ENCODE measurements around the gene CCDC90B.
"Not testable (repeated sequence)": the region's sequence is repeated elsewhere in the genome, so short reads cannot be mapped to it uniquely, and the experiment has no call there.

The CCDC90B gene, protein sequence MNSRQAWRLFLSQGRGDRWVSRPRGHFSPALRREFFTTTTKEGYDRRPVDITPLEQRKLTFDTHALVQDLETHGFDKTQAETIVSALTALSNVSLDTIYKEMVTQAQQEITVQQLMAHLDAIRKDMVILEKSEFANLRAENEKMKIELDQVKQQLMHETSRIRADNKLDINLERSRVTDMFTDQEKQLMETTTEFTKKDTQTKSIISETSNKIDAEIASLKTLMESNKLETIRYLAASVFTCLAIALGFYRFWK
- total RNA-seq, result 21.5 to 46.8 (median 30.7) reads per million in 17 experiments

DNA sequence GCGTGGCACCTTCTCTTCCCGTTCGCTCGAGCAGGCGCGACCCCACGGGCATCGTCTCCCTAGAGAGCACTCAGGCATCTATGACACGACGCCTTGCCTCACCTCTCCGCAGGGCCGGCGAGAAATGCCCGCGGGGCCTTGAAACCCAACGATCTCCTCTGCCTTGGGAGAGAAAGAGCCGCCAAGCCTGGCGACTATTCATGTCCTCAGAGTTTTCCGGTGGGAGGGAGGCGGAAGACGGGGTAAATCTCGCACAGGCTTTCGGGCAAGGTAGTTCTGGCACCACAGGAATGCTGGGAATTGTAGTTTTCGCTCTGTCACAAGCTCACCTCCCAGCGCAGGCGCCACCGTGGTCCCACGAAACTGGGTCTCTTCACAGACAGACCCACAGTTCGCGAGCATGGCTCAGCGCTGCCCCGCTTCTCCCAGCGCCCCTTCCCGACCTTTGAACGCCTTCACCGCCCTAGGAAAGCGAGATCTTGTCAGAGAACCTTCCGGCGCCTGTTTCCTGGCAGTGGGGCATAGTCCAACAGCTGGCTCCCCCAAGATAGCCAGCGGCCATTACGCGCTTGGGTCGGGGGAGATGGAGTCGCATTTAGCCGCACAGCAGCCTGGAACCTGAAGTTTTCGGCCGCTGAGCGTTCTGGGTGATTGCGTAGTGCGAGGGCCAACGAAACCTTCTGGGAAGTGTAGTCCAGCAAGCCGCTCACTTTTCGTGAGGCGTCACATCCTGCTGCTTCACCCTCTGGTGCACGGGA lies at the start of gene CCDC90B:
CCDC90B (minus strand) TSS at position 597 of the 758 bp plus-strand sequence; CDS start at position 202, 395 bp downstream.
- peak; percentile 96 to 98 (median 98) for DNase-seq

GRCh38 chr11:83335446-83336070 lies 49.4 kb upstream of the CCDC90B start:
- no peak for DNase-seq

- DNase-seq, result no peak
These were observed 44.1 kb upstream of the CCDC90B start for GRCh38 chr11:83330303-83330702.

- DNase-seq, result no peak
These were observed 40.2 kb upstream of the CCDC90B start for GRCh38 chr11:83326326-83326725.

GRCh38 chr11:83319346-83319745 lies 33.2 kb upstream of the CCDC90B start:
- no peak for DNase-seq

GRCh38 chr11:83318931-83319330 lies 32.8 kb upstream of the CCDC90B start:
- no peak for DNase-seq

DNA sequence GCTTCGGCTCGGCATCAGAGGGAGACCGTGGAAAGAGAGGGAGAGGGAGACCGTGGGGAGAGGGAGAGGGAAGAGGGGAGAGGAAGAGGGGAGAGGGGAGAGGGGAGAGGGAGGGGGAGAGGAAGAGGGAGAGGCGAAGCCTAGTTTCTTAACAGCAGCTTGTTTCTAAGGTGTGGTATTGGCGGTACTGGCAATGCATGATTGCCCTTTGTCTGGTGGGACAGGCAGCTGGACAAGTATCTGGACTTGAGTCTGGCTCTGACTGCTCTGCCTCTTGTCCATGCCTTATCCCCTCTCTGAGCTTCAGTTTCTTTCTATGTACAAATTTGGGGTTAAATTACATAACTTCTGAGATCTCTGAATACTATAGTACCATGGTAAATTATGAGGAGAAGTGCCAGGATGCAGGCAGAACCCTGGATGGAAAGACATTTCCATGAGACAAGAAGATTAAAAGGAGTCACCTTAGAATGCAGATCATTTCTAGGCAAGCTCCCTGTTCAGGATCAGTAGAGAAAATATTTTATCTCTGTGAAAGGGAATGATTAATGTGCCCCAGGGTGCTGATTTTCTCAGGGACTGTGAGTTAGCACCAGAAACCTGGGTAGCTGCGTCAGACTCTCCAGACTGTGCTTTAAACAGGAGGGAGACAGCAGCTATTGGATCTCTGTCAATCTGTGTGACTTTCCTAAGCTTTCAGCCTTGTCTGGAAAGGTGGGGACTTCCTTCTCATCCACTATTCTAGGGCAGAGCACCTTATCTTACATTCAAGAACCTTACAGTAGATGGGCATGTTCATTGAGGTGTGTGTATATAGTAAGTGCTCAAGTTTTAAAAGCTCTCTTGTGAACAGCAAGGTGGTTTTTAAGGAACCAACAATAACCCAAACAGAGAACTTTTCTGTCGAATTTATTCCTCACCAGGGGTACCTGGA lies 31.9 kb upstream of the CCDC90B start:
- no peak for DNase-seq

GRCh38 chr11:83316897-83317268 lies 30.7 kb upstream of the CCDC90B start:
- DNase-seq, result not testable (repeated sequence)

DNA sequence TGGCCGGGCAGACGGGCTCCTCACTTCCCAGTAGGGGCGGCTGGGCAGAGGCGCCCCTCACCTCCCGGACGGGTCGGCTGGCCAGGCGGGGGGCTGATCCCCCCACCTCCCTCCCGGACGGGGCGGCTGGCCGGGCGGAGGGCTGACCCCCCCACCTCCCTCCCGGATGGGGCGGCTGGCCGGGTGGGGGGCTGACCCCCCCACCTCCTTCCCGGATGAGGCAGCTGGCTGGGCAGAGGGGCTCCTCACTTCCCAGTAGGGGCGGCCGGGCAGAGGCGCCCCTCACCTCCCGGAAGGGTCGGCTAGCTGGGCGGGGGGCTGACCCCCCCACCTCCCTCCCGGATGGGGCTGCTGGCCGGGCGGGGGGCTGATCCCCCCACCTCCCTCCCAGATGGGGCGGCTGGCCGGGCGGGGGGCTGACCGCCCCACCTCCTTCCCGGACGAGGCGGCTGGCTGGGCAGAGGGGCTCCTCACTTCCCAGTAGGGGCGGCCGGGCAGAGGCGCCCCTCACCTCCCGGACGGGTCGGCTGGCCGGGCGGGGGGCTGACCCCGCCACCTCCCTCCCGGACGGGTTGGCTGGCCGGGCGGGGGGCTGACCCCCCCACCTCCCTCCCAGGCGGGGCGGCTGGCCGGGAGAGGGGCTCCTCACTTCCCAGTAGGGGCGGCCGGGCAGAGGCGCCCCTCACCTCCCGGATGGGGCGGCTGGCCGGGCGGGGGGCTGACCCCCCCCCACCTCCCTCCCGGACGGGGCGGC lies 30.2 kb upstream of the CCDC90B start:
- not testable (repeated sequence) for DNase-seq

- no peak for DNase-seq
These were observed 26.3 kb upstream of the CCDC90B start for GRCh38 chr11:83312430-83312829.

DNA sequence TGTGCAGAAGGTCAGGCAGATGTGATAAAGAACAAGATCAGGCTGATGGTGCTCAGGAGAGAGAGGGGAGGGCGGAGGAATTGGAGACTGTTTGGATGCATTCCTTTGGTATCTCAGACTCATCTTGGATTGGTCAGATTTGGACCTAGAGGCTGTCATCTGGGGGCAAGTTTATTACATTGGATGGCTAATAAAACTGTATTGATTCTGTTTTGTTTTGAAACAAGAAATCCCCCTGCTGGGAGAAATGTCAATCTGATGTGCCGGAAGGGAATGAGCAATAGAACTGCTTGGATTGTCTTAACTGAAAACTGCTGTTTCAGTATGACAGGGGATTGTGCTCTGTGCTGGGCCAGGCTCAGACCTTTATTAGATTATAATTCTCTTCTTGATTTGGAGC lies 25.5 kb upstream of the CCDC90B start:
- DNase-seq, result no peak

DNA sequence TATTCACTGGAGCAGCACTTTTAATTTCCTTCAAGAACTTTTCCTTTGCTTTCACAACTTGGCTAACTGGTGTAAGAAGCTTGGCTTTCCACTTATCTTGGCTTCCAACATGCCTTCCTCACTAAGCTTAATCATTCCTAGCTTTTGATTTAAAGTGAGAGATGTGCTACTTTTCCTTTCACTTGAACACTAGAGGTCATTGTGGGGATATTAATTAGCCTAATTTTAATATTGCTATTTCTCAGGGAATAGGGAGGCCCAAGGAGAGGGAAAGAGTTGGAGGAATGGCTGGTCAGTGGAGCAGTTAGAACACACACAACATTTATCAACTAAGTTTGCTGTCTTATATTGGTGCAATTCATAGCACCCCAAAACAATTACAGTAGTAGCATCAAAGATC lies 24.6 kb upstream of the CCDC90B start:
- DNase-seq, result no peak

DNA sequence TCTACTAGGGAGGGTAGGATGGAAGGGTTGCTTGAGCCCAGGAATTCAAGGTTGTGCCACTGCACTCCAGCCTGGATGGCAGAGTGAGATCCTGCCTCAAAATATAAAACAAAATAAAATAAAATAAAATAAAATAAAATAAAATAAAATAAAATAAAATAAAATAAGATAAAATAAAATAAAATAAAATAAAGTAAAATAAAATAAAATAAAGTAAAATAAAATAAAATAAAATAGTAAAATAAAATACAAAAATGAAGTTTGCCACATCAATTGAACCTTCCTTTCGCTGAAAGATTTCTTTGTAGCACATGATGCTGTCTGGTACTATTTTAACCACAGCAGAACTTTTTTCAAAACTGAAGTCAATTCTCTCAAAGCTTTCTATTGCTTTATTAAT lies 22.4 kb upstream of the CCDC90B start:
- not testable (repeated sequence) for DNase-seq

DNA sequence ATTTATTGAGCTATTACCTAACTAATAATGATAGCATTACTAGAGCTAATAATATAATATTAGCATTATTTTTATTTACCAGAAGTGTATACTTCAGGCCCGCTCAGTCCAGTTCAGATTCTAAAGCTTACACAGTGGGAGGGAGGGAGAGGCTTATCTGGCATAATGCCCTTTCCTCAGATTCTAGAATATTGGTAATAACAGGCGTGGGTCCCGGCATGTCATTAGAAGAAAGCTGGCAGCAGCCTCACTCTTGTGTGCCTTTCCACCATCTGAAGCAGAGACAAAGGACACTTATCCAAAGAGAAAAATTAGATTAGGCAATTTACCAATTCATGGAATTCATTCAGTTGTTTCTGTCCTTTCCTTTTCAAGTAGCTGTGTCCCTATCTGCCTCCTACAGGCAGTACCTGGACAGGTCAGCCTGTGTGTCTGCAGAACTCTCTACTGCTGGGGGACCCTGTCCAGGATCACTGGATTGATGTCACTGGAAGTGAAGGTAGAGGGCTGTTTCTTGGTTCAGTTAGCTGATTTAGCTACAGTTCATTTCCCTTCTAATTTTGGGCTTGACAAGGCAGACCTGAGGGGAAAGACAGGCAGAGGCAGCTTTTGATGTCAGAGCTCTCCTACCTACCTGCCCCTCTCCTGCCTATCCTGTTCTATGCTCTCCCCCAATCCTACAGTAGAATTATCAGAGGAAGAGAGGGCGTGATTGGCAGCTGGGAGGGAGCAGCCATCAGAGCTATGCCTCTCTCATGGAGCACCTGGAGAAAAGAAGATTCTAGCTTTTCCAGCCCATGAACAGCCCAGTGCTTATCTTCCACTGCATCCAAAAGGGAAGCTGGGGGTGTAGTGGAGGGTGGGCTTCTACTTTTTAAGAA lies 20.3 kb upstream of the CCDC90B start:
- DNase-seq, result no peak

GRCh38 chr11:83303316-83303715 lies 17.1 kb upstream of the CCDC90B start:
- no peak for DNase-seq

DNA sequence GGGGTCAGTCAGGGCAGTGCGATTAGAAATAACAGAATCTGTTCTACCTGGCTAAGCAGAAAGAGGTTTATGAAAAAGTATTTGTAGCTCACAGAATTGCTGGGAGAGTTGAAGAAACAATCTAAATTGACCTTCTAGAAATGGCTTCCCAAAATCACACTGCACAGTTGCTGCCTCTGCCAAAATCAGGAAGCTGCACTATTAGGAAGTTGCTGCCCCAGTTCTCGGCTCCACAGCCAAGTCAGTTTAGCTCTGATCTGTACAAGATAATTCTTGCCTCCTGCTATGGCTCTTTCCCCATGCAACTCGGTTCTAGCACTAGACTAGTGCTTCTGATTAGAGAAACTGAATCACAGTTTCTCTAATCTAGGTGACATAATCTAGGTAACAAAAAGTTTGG lies 16.0 kb upstream of the CCDC90B start:
- peak; percentile 34 to 73 (median 57) for DNase-seq

DNA sequence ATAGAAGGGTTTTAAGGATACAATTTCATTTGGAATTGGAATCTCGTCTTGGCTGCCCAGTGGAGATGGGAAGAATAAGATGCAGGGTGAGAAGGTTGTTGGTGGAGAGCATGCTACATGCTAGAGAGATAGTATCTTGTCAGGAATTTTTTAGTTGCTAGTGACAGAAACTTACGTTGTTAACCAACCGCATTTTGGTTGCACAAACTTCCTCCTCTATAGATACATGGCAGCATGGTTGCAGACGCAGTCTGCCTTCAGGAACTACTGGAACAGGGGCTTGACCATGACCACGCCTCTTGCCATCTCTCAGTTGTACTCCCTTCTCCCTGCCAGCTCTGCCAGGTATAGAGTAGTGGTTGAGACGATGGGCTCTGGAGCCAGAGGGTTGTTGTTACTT lies 13.5 kb upstream of the CCDC90B start:
- no peak for DNase-seq

GRCh38 chr11:83294208-83294607 lies 8.0 kb upstream of the CCDC90B start:
- DNase-seq, result no peak

DNA sequence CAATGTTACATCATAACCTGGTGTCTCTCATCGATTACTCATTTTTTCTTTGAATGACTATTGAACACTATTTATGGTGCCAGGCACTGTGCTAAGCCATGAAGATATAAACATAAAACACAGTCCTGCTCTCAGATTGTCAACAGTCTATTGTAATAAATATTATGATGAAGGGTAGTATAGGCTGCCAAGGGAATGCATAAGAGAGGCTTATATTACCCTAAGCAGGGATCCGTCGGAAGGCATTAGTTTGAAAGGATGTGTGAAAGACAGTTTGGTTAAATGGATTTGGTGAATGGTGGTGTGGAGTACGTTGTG lies 7.2 kb upstream of the CCDC90B start:
- no peak for DNase-seq

GRCh38 chr11:83292709-83293456 lies 6.7 kb upstream of the CCDC90B start:
- peak; percentile 41 to 75 (median 54) for DNase-seq

Data from suppressor macrophage (primary cell).